Medulla oblongata (tissue), 1 donor: Measurements from ENCODE around the gene SERTAD3.
"Not testable (repeated sequence)": the region's sequence is repeated elsewhere in the genome, so short reads cannot be mapped to it uniquely, and the experiment has no call there.

Experiments
- DNase-seq: peaks from one replicate; pipeline ENCODE4 v3.0.0-alpha.2; 2015; ENCODE audit errors: extremely low spot score

SERTAD3 gene

GRCh38 chr19:40411125-40411842, 32.9 kb downstream of the SERTAD3 start:
- no peak for DNase-seq

- DNase-seq = no peak
Measured at GRCh38 chr19:40410030-40410389, 34.1 kb downstream of the SERTAD3 start.

- DNase-seq = not testable (repeated sequence)
Measured at GRCh38 chr19:40408598-40408925, 35.6 kb downstream of the SERTAD3 start.

GRCh38 chr19:40407714-40408597, 36.2 kb downstream of the SERTAD3 start:
- DNase-seq = no peak

GRCh38 chr19:40403262-40403984, 40.7 kb downstream of the SERTAD3 start:
- peak; percentile 37 for DNase-seq

GRCh38 chr19:40400559-40400958, 43.6 kb downstream of the SERTAD3 start:
- no peak for DNase-seq

- DNase-seq = no peak
Measured at GRCh38 chr19:40398417-40399131, 45.6 kb downstream of the SERTAD3 start.

- no peak for DNase-seq
Measured at GRCh38 chr19:40397568-40397906, 46.6 kb downstream of the SERTAD3 start.

GRCh38 chr19:40396886-40397567, 47.1 kb downstream of the SERTAD3 start:
- DNase-seq = no peak

GRCh38 chr19:40395956-40396355, 48.2 kb downstream of the SERTAD3 start:
- DNase-seq = no peak

- DNase-seq = no peak
Measured at GRCh38 chr19:40394816-40395210, 49.3 kb downstream of the SERTAD3 start.

GRCh38 chr19:40393894-40394815, 50.0 kb downstream of the SERTAD3 start:
- no peak for DNase-seq

GRCh38 chr19:40392894-40393517, 51.1 kb downstream of the SERTAD3 start:
- no peak for DNase-seq

- DNase-seq = no peak
Measured at GRCh38 chr19:40392123-40392522, 52.0 kb downstream of the SERTAD3 start.
